RPMI7951 (cell line): ENCODE results near the gene SORCS2. TPM values are rescaled to one million over a fixed set of nuclear protein-coding genes. Genes with fewer than 3 reads are reported as not detected.

Experiments
- DNase-seq: peaks from one replicate; pipeline ENCODE4 v3.0.0-alpha.2; 2012; ENCODE audit warnings: low read depth
- total RNA-seq: library from RNA; depleted of rRNA; stranded (reverse); fragments of >200 nt; shearing (Covaris generic); gene quantifications from 2 replicates; pipeline ENCODE4 v1.2.3, GENCODE V29; 2014

The SORCS2 gene
- total RNA-seq, 1 experiment from 2014 or later = 2.0 TPM

DNA sequence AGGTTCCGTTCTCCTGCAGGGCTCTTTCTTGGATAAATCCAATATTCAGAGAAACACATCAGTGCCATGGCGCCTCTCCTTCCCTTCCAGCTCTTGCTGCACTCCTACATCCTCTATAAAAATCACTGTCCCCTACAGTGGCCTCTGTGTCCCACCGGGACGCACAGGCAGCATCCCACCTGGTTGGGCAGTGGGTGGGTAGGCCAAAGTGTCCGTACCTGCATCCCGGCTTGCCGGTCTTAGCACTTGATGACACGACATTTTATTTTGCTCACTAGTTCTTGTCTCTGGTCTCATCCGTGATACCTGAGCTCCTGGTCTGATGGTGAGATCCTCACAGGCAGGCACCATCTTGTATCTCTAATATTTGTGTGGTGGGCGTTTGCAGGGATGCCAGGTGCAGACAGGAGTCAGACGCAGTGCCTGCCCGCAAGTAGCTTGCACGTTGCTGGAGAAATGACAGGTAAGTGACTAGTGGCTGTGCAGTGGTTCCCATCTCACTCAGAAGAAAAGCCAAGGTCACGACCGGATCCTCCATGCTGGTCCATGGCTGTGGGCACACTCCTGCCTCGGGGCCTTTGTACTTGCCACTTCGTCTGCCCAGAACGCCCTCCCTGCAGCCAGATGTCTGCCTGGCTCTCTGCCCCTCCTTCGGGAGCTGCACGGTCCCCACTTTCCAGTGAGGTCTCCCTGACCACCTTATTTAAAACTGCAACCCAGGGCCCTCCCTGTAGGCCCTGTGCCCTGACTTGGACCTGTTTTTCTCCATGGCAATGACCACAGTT, 109.7 kb downstream of the SORCS2 start:
- DNase-seq = no peak

DNA sequence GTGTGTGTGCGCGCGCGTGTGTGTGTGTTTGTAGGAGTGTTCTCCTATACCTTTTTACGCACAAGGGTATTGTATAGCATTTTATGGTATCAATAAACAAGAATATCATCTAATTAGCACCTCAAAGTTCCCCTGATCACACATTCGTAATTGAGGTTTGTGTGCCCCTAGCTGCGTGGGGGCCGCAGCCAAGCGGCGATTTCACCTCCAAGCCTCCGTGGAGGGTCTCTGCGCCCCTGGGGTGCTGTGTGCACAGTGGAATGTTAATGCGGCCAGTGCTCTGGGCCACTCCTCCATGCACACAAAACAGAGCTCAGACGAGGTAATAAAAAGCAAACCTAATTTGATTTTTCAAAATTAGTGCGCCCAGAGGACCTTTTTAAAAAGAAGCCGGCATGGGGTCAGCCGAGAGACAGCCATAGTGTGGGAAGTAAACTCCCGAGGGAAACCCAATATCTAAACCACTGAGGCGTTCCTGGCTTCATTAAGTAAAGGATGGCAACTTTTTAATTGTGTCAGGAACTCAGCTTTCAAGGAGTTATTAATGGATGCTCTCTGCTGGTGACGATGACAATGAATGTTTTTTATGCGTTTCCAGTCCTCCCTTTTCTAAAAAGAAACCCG, 110.6 kb downstream of the SORCS2 start:
- DNase-seq = no peak

- no peak for DNase-seq
Observed at GRCh38 chr4:7303561-7303960, 111.2 kb downstream of the SORCS2 start.

- no peak for DNase-seq
Observed at GRCh38 chr4:7304436-7304835, 112.1 kb downstream of the SORCS2 start.

GRCh38 chr4:7306021-7306965, 114.0 kb downstream of the SORCS2 start:
- no peak for DNase-seq

DNA sequence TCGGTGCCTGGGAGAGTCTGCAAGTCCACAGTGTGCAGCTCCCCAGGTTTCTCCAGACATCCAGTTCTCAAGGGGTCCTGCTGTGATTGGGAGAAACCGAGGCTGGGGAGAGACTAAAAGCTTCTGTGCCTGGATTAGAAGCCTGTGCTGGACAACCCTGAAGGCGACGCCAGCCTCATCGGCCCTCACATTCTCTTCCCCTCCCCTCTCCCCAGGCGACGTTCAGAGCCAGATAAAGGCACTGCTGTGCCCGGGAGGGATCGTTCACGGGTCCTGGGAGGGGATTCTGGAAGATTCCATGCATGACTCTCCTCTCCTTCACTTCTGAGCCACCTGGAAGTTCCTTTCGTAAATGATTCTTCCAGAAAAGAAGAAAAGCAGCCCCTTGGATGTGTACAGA, 114.6 kb downstream of the SORCS2 start:
- no peak for DNase-seq

GRCh38 chr4:7307394-7308099, 115.2 kb downstream of the SORCS2 start:
- DNase-seq = no peak

DNA sequence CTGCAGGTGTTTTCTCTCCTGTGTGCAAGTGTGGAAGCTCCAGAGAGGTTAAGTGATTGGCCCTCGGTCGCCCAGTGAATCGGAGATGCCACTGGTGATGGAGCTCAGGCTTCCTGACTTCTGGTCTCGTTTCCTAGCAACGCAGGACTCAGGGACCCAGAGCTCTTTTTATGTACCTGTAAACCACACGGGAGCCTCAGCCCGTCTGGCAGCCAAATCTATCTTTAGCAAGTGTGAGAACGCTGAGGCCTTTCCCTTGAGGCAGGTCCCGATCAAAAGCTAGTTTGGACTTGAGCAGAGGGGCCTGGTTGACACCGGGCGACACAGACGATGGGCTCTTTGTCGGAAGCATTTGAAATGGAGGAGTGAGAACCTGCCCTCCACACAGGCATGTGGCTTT, 116.8 kb downstream of the SORCS2 start:
- DNase-seq = no peak

DNA sequence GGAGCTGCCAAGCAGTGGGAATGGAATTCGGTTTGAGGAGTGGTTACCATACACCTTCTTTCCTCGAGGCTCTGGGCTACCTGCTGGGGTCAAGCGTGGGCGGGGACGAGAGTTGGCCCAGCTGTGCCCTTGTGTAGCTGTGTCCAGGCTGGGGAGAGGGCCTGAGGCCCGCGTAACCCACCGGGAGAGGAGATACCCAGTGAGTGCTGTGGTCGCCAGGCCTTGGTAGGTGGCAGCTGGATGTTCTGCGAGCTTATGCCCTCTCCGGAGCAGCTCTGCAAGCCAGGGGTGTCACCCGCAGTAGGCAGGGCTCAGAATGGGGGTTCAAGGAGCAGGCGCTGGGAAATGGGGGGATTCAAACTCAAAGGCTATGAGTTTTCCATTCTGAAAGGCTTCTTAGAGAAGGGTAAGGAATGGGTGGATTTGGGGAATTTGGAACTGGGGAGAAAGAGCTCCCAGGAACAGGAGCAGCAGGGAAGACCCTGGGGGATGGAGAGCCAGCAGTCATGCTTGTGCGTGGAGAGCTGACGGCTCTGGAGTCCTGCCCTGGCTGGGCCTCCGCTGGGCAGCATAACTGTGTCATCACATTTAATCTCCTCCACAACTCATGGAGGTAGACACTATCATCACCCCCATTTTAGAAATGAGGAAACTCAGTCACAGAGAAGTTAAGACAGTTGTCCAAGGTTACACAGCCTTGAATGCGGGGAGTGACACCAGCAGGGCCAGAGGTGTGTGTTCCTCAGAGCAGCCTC, 117.5 kb downstream of the SORCS2 start:
- DNase-seq = no peak

- DNase-seq = no peak
Observed at GRCh38 chr4:7310451-7310850, 118.1 kb downstream of the SORCS2 start.

DNA sequence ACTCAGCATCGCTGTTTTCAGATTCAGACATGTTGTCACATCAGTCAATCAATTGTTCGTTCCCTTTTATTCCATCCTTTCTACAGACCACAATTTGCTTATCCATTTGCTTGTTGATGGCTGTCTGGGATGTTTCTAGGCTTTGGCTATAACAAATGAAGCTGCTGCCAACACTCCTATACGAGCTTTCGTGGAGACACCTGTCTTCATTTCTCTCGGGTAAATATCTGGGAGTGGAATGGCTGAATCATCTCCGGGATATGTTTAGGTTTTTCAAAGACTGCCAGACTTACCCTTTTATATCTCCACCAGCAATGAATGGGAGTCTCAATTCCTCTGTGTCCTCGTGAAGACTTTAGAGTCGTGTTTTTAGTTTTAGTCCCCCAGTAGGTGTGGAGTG, 118.9 kb downstream of the SORCS2 start:
- no peak for DNase-seq

DNA sequence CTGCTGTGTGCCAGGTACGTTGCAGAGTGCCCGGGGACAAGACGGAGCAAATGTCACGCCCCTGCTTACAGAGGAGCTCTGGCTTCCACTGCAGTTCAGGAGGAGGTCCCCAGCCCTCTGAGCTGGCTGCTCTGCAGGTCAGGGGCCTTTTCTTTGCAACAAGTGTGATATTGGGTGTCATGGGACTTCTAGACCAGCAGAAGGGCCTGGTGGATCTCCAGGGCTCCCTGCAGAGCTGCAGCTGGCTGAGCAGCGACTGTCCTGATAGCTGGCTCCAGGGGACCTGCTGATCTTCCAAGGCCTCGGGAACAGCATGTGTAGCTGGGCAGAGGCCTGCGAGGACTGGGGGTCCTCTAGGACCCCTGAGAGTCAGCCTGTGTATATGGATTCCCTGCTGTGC, 120.4 kb downstream of the SORCS2 start:
- no peak for DNase-seq

DNA sequence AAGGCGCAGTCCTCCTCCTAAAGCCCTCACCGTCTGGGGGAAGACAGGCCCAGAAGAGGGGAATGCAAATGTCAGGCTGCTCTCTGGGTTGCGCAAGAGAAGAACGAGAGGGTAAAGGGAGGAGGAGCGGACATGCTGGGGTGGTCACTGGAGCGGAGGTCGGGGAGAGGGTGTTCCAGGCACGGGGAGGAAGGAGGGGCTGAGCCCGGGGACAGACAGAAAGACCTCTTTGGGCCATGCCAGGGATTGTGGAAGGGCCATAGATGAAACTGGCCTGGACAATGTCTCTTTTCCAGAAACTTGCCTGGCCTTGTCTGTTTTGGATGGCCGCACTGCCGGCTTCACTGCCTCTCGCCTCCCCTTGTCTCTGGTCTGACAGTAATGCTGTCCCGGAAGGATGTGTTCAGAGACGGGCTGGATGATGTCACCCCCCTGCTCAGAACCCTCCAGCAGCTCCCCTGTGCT, 121.0 kb downstream of the SORCS2 start:
- DNase-seq = no peak

DNA sequence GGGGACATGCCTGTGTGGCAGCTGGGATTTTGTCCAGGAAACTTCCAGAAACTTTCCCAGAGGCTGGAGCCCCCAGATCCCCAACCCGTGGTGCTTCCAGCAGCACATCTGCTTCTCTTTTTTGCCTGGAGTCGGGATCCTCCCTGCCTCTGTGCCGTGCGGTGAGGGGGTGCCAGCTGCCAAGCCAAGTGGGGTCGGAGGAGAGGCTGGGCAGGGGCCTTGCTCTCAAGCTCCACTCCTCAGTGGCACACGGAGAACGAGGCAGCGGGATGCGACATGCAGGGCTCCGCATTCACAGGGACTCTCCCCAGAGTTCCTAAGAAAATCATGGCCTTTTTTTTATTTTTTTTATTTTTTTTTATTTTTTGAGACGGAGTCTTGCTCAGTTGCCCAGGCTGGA, 121.7 kb downstream of the SORCS2 start:
- no peak for DNase-seq

- DNase-seq = no peak
Observed at GRCh38 chr4:7315286-7315685, 122.9 kb downstream of the SORCS2 start.

- DNase-seq = no peak
Observed at GRCh38 chr4:7315935-7316334, 123.6 kb downstream of the SORCS2 start.

- DNase-seq = no peak
Observed at GRCh38 chr4:7319024-7319423, 126.7 kb downstream of the SORCS2 start.

GRCh38 chr4:7320206-7320797, 128.0 kb downstream of the SORCS2 start:
- no peak for DNase-seq

- no peak for DNase-seq
Observed at GRCh38 chr4:7322166-7322991, 130.0 kb downstream of the SORCS2 start.

DNA sequence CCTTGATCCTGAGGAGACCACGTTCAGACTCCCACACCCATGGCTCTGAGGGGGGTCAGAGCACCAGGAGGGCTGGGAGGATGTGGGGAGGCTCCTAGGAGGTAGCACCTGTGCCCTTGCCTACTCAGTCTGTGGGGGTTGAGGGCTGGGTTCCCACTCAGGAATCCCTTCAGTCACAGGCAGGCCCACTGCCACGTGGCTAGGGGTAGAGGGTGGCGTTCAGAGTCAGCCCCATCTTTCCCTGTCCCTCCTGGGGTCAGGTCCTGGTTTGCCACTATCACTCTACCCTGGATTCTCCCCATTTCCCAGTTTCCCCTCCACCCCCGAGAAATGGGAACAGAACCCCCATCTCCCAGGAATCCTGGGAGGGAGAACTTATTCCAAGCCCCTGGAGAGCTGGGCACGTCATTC, 131.1 kb downstream of the SORCS2 start:
- DNase-seq = no peak
